HCT116 (cell line): ENCODE measurements around the gene SF3B6.

Source experiments
- CBX3 ChIP-seq: IDR thresholded peaks from 2 replicates; pipeline ENCODE4 v1.6.1; 2012; ENCODE audit warnings: low read depth
- EZH2 ChIP-seq: fragments of 200-600 bp; sonication (generic); IDR thresholded peaks from 2 replicates; pipeline ENCODE4 v1.6.1; 2017; ENCODE audit warnings: antibody characterized with exemption, mixed run types
- JUND ChIP-seq: IDR thresholded peaks from 2 replicates; pipeline ENCODE4 v1.6.1; 2012
- POLR2A ChIP-seq: IDR thresholded peaks from 2 replicates; pipeline ENCODE4 v1.7.0; 2011; ENCODE audit warnings: borderline replicate concordance; ENCODE audit not compliant: insufficient read depth, insufficient read length; ENCODE audit errors: extremely low read depth
- POLR2AphosphoS5 ChIP-seq: IDR thresholded peaks from 2 replicates; pipeline ENCODE4 v1.6.1; 2011; ENCODE audit warnings: mild to moderate bottlenecking, low read depth, low read length, moderate library complexity
- REST ChIP-seq: IDR thresholded peaks from 2 replicates; pipeline ENCODE4 v1.6.1; 2012; ENCODE audit warnings: low read depth
- SP1 ChIP-seq: IDR thresholded peaks from 2 replicates; pipeline ENCODE4 v1.6.1; 2012; ENCODE audit warnings: low read depth
- SRF ChIP-seq: IDR thresholded peaks from 2 replicates; pipeline ENCODE4 v1.6.1; 2012; ENCODE audit warnings: low read depth
- TCF7L2 ChIP-seq: IDR thresholded peaks from 2 replicates; pipeline ENCODE4 v1.7.0; 2011; ENCODE audit warnings: borderline replicate concordance, inconsistent platforms; ENCODE audit not compliant: insufficient read depth, insufficient read length; ENCODE audit errors: extremely low read depth
- ZFX ChIP-seq: fragments of 450-650 bp; IDR thresholded peaks from 2 replicates; pipeline ENCODE4 v1.6.1; 2017
- TF ChIP-seq, protein P1 (sequence below), 3 experiments: fragments of 200-600 bp in 1 of 3; sonication (generic) in 1 of 3; IDR thresholded peaks in 2 of 3; conservative IDR thresholded peaks in 1 of 3; 2 replicates each; pipeline ENCODE4 v1.5.1; 2012 to 2017; ENCODE audit warnings: low read depth in 2 of 3, low read length in 2 of 3, antibody characterized with exemption in 1 of 3, borderline replicate concordance in 1 of 3, control low read depth in 1 of 3, mild to moderate bottlenecking in 1 of 3, mixed read lengths in 1 of 3, mixed run types in 1 of 3, moderate library complexity in 1 of 3; ENCODE audit not compliant: insufficient read depth in 1 of 3
- TF ChIP-seq, protein P2 (sequence below): IDR thresholded peaks from 2 replicates; pipeline ENCODE4 v1.6.1; 2012

GRCh38 chr2:24102677-24103076 is 26.6 kb upstream of the SF3B6 start:
- no peak for TF ChIP-seq JUND
- TF ChIP-seq POLR2A: no peak
- no peak for TF ChIP-seq SRF
- TF ChIP-seq, protein P1, sequence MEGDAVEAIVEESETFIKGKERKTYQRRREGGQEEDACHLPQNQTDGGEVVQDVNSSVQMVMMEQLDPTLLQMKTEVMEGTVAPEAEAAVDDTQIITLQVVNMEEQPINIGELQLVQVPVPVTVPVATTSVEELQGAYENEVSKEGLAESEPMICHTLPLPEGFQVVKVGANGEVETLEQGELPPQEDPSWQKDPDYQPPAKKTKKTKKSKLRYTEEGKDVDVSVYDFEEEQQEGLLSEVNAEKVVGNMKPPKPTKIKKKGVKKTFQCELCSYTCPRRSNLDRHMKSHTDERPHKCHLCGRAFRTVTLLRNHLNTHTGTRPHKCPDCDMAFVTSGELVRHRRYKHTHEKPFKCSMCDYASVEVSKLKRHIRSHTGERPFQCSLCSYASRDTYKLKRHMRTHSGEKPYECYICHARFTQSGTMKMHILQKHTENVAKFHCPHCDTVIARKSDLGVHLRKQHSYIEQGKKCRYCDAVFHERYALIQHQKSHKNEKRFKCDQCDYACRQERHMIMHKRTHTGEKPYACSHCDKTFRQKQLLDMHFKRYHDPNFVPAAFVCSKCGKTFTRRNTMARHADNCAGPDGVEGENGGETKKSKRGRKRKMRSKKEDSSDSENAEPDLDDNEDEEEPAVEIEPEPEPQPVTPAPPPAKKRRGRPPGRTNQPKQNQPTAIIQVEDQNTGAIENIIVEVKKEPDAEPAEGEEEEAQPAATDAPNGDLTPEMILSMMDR (IDR thresholded peaks at IDR 0.05 in 2 of 3, conservative IDR thresholded peaks at IDR 0.05 in 1 of 3; ENCODE audit: borderline replicate concordance in 1 of 3, insufficient read depth in 1 of 3, low read depth in 2 of 3, low read length in 2 of 3): no peak
- TF ChIP-seq TCF7L2: no peak
- no peak for TF ChIP-seq REST
- TF ChIP-seq, protein P2, sequence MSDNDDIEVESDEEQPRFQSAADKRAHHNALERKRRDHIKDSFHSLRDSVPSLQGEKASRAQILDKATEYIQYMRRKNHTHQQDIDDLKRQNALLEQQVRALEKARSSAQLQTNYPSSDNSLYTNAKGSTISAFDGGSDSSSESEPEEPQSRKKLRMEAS: no peak
- TF ChIP-seq CBX3: no peak
- TF ChIP-seq ZFX: no peak
- no peak for TF ChIP-seq SP1
- TF ChIP-seq POLR2AphosphoS5: no peak
- TF ChIP-seq EZH2: no peak
